ENCODE measurements around the gene BCL11A. TPM values are rescaled to one million over a fixed set of nuclear protein-coding genes. Genes with fewer than 3 reads are reported as not detected.

Gene BCL11A
- polyA plus RNA-seq, 2 of the 4 experiments (the other 2 are of a cell fraction), result 0.12 to 0.13 TPM

DNA sequence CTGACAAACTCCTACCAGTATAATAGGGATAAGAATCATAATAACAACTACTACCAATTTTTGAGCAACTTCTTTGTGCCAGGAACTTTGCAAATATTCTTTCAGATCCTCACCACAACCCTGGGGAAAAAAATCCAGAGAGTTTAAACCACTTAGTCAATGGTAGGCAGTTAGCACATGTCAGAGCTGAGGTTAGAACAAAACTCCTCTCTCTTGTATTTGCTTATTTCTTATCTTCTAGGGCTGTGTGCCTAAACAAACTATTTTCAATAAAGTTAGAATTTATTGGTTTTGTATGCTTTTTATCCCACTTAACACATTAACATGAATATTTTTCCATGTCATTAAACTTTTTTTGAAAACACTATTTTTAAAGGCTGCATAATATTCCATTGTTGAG lies 127.1 kb downstream of the BCL11A start:
- FAIRE-seq, result no peak
- DNase-seq (ENCODE audit: low read depth in 1 of 2, low spot score in 1 of 2), result no peak
- no peak for TF ChIP-seq HOXB13 (CRISPR knock-in tag; IDR thresholded peaks at IDR 0.05; ENCODE audit: low read depth)
- TF ChIP-seq KDM1A (IDR thresholded peaks at IDR 0.05; ENCODE audit: low read depth), result no peak
- TF ChIP-seq ZNF302 (CRISPR knock-in tag; IDR thresholded peaks at IDR 0.05), result no peak
- TF ChIP-seq EHMT2 (IDR thresholded peaks at IDR 0.05; ENCODE audit: low read depth), result no peak
- TF ChIP-seq JUN (IDR thresholded peaks at IDR 0.05), result no peak
- TF ChIP-seq POLR2AphosphoS2 (conservative IDR thresholded peaks at IDR 0.05; ENCODE audit: low read length), result no peak
- no peak for TF ChIP-seq NPAS2 (CRISPR knock-in tag; IDR thresholded peaks at IDR 0.05; ENCODE audit: borderline replicate concordance)
- TF ChIP-seq TP53 (CRISPR knock-in tag; IDR thresholded peaks at IDR 0.05), result no peak
- TF ChIP-seq POLR2A (IDR thresholded peaks at IDR 0.05; ENCODE audit: low read length), result no peak
- TF ChIP-seq, protein P1, sequence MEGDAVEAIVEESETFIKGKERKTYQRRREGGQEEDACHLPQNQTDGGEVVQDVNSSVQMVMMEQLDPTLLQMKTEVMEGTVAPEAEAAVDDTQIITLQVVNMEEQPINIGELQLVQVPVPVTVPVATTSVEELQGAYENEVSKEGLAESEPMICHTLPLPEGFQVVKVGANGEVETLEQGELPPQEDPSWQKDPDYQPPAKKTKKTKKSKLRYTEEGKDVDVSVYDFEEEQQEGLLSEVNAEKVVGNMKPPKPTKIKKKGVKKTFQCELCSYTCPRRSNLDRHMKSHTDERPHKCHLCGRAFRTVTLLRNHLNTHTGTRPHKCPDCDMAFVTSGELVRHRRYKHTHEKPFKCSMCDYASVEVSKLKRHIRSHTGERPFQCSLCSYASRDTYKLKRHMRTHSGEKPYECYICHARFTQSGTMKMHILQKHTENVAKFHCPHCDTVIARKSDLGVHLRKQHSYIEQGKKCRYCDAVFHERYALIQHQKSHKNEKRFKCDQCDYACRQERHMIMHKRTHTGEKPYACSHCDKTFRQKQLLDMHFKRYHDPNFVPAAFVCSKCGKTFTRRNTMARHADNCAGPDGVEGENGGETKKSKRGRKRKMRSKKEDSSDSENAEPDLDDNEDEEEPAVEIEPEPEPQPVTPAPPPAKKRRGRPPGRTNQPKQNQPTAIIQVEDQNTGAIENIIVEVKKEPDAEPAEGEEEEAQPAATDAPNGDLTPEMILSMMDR (IDR thresholded peaks at IDR 0.05), result no peak
- no peak for TF ChIP-seq FOSB (CRISPR knock-in tag; IDR thresholded peaks at IDR 0.05)
- TF ChIP-seq, protein P2, sequence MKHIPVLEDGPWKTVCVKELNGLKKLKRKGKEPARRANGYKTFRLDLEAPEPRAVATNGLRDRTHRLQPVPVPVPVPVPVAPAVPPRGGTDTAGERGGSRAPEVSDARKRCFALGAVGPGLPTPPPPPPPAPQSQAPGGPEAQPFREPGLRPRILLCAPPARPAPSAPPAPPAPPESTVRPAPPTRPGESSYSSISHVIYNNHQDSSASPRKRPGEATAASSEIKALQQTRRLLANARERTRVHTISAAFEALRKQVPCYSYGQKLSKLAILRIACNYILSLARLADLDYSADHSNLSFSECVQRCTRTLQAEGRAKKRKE (CRISPR knock-in tag; IDR thresholded peaks at IDR 0.05; ENCODE audit: low read depth), result no peak
- TF ChIP-seq MAZ (IDR thresholded peaks at IDR 0.05; ENCODE audit: borderline replicate concordance, low read depth, low read length), result no peak
- no peak for TF ChIP-seq CEBPB (IDR thresholded peaks at IDR 0.05)
- TF ChIP-seq ZC3H11A (IDR thresholded peaks at IDR 0.05), result no peak
- TF ChIP-seq RNF2 (IDR thresholded peaks at IDR 0.05; ENCODE audit: borderline replicate concordance, low read depth), result no peak
- TF ChIP-seq JUNB (IDR thresholded peaks at IDR 0.05), result no peak
- H3K4me2 ChIP-seq, result no peak overlapping the region
- H3K9me3 ChIP-seq, result no peaks in the 10 kb centered on the region
- no peak for ATAC-seq
- H3K27ac ChIP-seq, result no peak overlapping the region
- H3K4me3 ChIP-seq, result no peak overlapping the region
- ChIA-PET POLR2A (no interaction called here), CTCF (no interaction called here)
- H3K4me1 ChIP-seq, result no peaks in the 10 kb centered on the region

DNA sequence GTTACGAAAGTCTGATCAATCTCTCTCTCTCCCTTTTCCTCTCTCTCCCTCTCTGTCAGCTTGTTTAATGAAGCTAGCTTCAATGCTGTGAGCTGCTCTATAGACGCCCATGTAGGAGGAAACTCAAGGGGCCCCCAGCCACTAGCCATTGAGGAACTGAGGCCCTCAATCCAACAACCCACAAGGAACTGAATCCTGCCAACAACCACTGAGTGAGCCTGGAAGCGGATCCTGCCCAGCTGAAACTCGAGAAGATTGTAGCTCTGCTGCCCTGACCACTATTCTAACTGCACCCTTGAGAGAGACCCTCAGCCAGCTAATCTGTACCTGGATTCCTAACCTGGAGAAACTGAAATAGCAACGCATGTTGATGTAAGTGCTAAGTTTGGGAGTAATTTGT lies 129.2 kb downstream of the BCL11A start:
- WGBS (ENCODE audit: missing lambda C conversion rate), result 26% methylated on average over 5 of the region's 5 CpGs
- Histone ChIP-seq H3K4me3 (no peak overlapping the region), H3K27ac (no peak overlapping the region), H3K4me2 (no peak overlapping the region), H3K4me1 (no peaks in the 10 kb centered on the region), H3K9me3 (no peaks in the 10 kb centered on the region)
- FAIRE-seq (no peak), DNase-seq (ENCODE audit: low read depth in 1 of 2, low spot score in 1 of 2) (no peak), ATAC-seq (no peak)
- TF ChIP-seq HOXB13 (CRISPR knock-in tag; IDR thresholded peaks at IDR 0.05; ENCODE audit: low read depth) (no peak), MAZ (IDR thresholded peaks at IDR 0.05; ENCODE audit: borderline replicate concordance, low read depth, low read length) (no peak), ZSCAN20 (CRISPR knock-in tag; IDR thresholded peaks at IDR 0.05) (no peak), RAD21 (conservative IDR thresholded peaks at IDR 0.05 in 1 of 2, IDR thresholded peaks at IDR 0.05 in 1 of 2) (no peak), CHD4 (IDR thresholded peaks at IDR 0.05; ENCODE audit: borderline replicate concordance) (no peak), POLR2AphosphoS2 (conservative IDR thresholded peaks at IDR 0.05; ENCODE audit: low read length) (no peak), NFE2L2 (conservative IDR thresholded peaks at IDR 0.05; ENCODE audit: low read length) (no peak), EHF (CRISPR knock-in tag; IDR thresholded peaks at IDR 0.05) (no peak), SREBF2 (IDR thresholded peaks at IDR 0.05) (no peak), CEBPB (IDR thresholded peaks at IDR 0.05) (no peak), HMGXB4 (CRISPR knock-in tag; IDR thresholded peaks at IDR 0.05; ENCODE audit: borderline replicate concordance) (no peak), BHLHE40 (IDR thresholded peaks at IDR 0.05; ENCODE audit: low read depth, low read length) (no peak), NR3C1 (IDR thresholded peaks at IDR 0.05) (no peak), NPAS2 (CRISPR knock-in tag; IDR thresholded peaks at IDR 0.05; ENCODE audit: borderline replicate concordance) (no peak), KDM5A (IDR thresholded peaks at IDR 0.05) (no peak)
- TF ChIP-seq, protein P3, sequence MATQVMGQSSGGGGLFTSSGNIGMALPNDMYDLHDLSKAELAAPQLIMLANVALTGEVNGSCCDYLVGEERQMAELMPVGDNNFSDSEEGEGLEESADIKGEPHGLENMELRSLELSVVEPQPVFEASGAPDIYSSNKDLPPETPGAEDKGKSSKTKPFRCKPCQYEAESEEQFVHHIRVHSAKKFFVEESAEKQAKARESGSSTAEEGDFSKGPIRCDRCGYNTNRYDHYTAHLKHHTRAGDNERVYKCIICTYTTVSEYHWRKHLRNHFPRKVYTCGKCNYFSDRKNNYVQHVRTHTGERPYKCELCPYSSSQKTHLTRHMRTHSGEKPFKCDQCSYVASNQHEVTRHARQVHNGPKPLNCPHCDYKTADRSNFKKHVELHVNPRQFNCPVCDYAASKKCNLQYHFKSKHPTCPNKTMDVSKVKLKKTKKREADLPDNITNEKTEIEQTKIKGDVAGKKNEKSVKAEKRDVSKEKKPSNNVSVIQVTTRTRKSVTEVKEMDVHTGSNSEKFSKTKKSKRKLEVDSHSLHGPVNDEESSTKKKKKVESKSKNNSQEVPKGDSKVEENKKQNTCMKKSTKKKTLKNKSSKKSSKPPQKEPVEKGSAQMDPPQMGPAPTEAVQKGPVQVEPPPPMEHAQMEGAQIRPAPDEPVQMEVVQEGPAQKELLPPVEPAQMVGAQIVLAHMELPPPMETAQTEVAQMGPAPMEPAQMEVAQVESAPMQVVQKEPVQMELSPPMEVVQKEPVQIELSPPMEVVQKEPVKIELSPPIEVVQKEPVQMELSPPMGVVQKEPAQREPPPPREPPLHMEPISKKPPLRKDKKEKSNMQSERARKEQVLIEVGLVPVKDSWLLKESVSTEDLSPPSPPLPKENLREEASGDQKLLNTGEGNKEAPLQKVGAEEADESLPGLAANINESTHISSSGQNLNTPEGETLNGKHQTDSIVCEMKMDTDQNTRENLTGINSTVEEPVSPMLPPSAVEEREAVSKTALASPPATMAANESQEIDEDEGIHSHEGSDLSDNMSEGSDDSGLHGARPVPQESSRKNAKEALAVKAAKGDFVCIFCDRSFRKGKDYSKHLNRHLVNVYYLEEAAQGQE (IDR thresholded peaks at IDR 0.05), result no peak
- TF ChIP-seq, protein P4, sequence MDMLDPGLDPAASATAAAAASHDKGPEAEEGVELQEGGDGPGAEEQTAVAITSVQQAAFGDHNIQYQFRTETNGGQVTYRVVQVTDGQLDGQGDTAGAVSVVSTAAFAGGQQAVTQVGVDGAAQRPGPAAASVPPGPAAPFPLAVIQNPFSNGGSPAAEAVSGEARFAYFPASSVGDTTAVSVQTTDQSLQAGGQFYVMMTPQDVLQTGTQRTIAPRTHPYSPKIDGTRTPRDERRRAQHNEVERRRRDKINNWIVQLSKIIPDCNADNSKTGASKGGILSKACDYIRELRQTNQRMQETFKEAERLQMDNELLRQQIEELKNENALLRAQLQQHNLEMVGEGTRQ (IDR thresholded peaks at IDR 0.05), result no peak
- TF ChIP-seq, protein P5, sequence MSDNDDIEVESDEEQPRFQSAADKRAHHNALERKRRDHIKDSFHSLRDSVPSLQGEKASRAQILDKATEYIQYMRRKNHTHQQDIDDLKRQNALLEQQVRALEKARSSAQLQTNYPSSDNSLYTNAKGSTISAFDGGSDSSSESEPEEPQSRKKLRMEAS (IDR thresholded peaks at IDR 0.05), result no peak
- ChIA-PET CTCF (interaction anchor here (0.6 kb wide), 1 partner anchor 16 kb away, joined by 3 read pairs; no protein-coding TSS in a partner anchor), POLR2A (no interaction called here)
